NCI-H524 treated with DMSO at 0.1 percent for 48 hours (cell line): ENCODE data around the gene POMT1.
"Not testable (repeated sequence)": the region's sequence is repeated elsewhere in the genome, so short reads cannot be mapped to it uniquely, and the experiment has no call there.

Experiments
- DNase-seq: peaks from one replicate; lab custom pipeline; 2025; lab: John Stamatoyannopoulos, UW

The POMT1 gene

GRCh38 chr9:131502781-131503625 lies at the start of gene POMT1:
TSS of gene POMT1 (plus strand) at chr9:131502918. CDS start at chr9:131504219, 1,301 bp downstream.
- peak; percentile 72 for DNase-seq

GRCh38 chr9:131454028-131454427 lies 48.7 kb upstream of the POMT1 start:
- DNase-seq, result no peak

GRCh38 chr9:131455655-131456054 lies 47.1 kb upstream of the POMT1 start:
- not testable (repeated sequence) for DNase-seq

- DNase-seq, result no peak
These were observed 45.0 kb upstream of the POMT1 start for GRCh38 chr9:131457746-131458145.

- DNase-seq, result no peak
These were observed 43.7 kb upstream of the POMT1 start for GRCh38 chr9:131459056-131459455.

- DNase-seq, result no peak
These were observed 41.6 kb upstream of the POMT1 start for GRCh38 chr9:131461166-131461565.

GRCh38 chr9:131464354-131465000 lies 38.2 kb upstream of the POMT1 start:
- DNase-seq, result no peak

GRCh38 chr9:131465401-131465800 lies 37.3 kb upstream of the POMT1 start:
- DNase-seq, result no peak

GRCh38 chr9:131467214-131467935 lies 35.3 kb upstream of the POMT1 start:
- DNase-seq, result no peak

- DNase-seq, result no peak
These were observed 34.7 kb upstream of the POMT1 start for GRCh38 chr9:131468031-131468430.

- DNase-seq, result no peak
These were observed 33.4 kb upstream of the POMT1 start for GRCh38 chr9:131469356-131469755.

- DNase-seq, result no peak
These were observed 32.8 kb upstream of the POMT1 start for GRCh38 chr9:131469951-131470350.

- no peak for DNase-seq
These were observed 32.1 kb upstream of the POMT1 start for GRCh38 chr9:131470581-131470991.

GRCh38 chr9:131472085-131472484 lies 30.6 kb upstream of the POMT1 start:
- DNase-seq, result not testable (repeated sequence)

- no peak for DNase-seq
These were observed 29.4 kb upstream of the POMT1 start for GRCh38 chr9:131473198-131473885.

GRCh38 chr9:131473891-131474290 lies 28.8 kb upstream of the POMT1 start:
- DNase-seq, result no peak

GRCh38 chr9:131474711-131475110 lies 28.0 kb upstream of the POMT1 start:
- DNase-seq, result no peak

- no peak for DNase-seq
These were observed 27.4 kb upstream of the POMT1 start for GRCh38 chr9:131475111-131475955.

- DNase-seq, result no peak
These were observed 26.6 kb upstream of the POMT1 start for GRCh38 chr9:131475956-131476776.

- DNase-seq, result no peak
These were observed 25.9 kb upstream of the POMT1 start for GRCh38 chr9:131476777-131477345.
